OCI-LY1 (cell line): ENCODE data around the gene ENG.
A peak's percentile ranks its signal among the peaks of the same experiment; 100 is the strongest.

ENCODE experiments used
- H2AFZ ChIP-seq: fragments of 200-600 bp; sonication (generic), shearing (Covaris generic); 2 replicates; pipeline ENCODE4 v1.6.0; 2014; ENCODE audit warnings: antibody characterized with exemption, mild to moderate bottlenecking, low read length
- H3F3A ChIP-seq: fragments of 200-600 bp; sonication (generic), shearing (Covaris generic); 2 replicates; pipeline ENCODE4 v1.6.0; 2014; ENCODE audit warnings: mild to moderate bottlenecking, antibody characterized with exemption, low read length, moderate library complexity; ENCODE audit not compliant: insufficient read depth
- H3K27ac ChIP-seq: fragments of 200-600 bp; sonication (generic); 2 replicates; pipeline ENCODE4 v1.5.1; 2014; ENCODE audit warnings: low read length, mixed run types, mild to moderate bottlenecking, low read depth; ENCODE audit not compliant: poor library complexity, severe bottlenecking
- H3K27me3 ChIP-seq: fragments of 200-600 bp; sonication (generic); 2 replicates; pipeline ENCODE4 v1.6.0; 2014; ENCODE audit warnings: antibody characterized with exemption, mild to moderate bottlenecking, low read length, moderate library complexity; ENCODE audit not compliant: insufficient read depth
- H3K36me3 ChIP-seq: fragments of 200-600 bp; sonication (generic); 2 replicates; pipeline ENCODE4 v1.6.1; 2014; ENCODE audit warnings: mild to moderate bottlenecking, antibody characterized with exemption, low read length, moderate library complexity, mixed read lengths; ENCODE audit not compliant: insufficient read depth
- H3K4me1 ChIP-seq: fragments of 200-600 bp; sonication (generic); 2 replicates; pipeline ENCODE4 v1.5.1; 2014; ENCODE audit warnings: mild to moderate bottlenecking, low read length, moderate library complexity; ENCODE audit not compliant: insufficient read depth, severe bottlenecking
- H3K4me2 ChIP-seq: fragments of 200-600 bp; sonication (generic), shearing (Covaris generic); 2 replicates; pipeline ENCODE4 v1.6.1; 2014; ENCODE audit warnings: low read length
- H3K4me3 ChIP-seq: fragments of 200-600 bp; sonication (generic); 2 replicates; pipeline ENCODE4 v1.5.1; 2014; ENCODE audit warnings: low read length, low read depth, mild to moderate bottlenecking, mixed read lengths; ENCODE audit not compliant: poor library complexity, severe bottlenecking
- H3K79me2 ChIP-seq: fragments of 200-600 bp; shearing (Covaris generic); 2 replicates; pipeline ENCODE4 v1.6.1; 2016; ENCODE audit warnings: mixed run types, low read length, mixed read lengths; ENCODE audit not compliant: insufficient read depth
- H3K9ac ChIP-seq: fragments of 200-600 bp; sonication (generic), shearing (Covaris generic); 2 replicates; pipeline ENCODE4 v1.6.1; 2014; ENCODE audit warnings: mild to moderate bottlenecking, low read length, mixed read lengths
- H3K9me2 ChIP-seq: fragments of 200-600 bp; sonication (generic), shearing (Covaris generic); 2 replicates; pipeline ENCODE4 v1.6.1; 2014; ENCODE audit warnings: low read depth, mild to moderate bottlenecking, low read length, mixed read lengths
- H3K9me3 ChIP-seq: fragments of 200-600 bp; shearing (Covaris generic); 2 replicates; pipeline ENCODE4 v1.6.1; 2014; ENCODE audit warnings: low read length, mixed read lengths
- H4K20me1 ChIP-seq: fragments of 200-600 bp; sonication (generic), shearing (Covaris generic); 2 replicates; pipeline ENCODE4 v1.6.0; 2016; ENCODE audit warnings: mild to moderate bottlenecking, low read length; ENCODE audit not compliant: insufficient read depth
- CTCF ChIP-seq: fragments of 200-600 bp; sonication (generic), shearing (Covaris generic); IDR thresholded peaks from 2 replicates; pipeline ENCODE4 v1.5.1; 2017; ENCODE audit warnings: mild to moderate bottlenecking, antibody characterized with exemption, low read length, moderate library complexity, mixed read lengths
- EZH2 ChIP-seq: fragments of 200-600 bp; sonication (generic), shearing (Covaris generic); IDR thresholded peaks from 2 replicates; pipeline ENCODE4 v1.8.0; 2017; ENCODE audit warnings: borderline replicate concordance, mixed run types, mild to moderate bottlenecking, antibody characterized with exemption, low read length, moderate library complexity, mixed read lengths

Gene ENG

DNA sequence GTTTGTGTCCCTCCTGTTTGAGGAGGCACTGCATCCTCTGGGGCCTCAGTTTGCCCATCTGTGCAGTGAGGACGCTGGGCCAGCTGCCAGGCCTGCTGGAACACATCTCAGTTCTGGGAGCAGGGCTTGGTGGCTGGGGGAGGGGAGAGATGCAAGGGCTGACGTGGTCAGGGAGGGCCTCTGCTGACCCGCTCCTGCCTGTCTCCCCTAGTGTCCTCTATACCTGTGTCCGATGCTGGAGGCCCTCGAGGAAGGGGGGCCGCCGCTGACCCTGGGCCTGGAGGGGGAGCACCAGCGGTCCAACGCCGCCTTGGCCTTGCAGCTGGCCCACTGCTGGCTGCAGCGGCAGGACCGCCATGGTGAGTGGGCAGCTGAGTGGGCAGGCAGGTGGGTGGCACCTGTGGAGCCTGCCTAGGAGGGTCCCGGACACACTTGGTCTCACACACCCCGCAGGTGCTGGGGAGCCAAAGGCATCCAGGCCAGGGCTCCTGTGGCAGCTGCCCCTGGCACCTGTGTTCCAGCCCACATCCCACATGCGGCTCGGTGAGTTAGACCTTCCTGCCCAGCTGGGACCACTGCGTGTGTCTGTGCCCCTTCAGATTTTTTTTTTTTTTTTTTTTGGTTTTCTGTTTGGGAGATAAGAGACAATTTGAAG is 46.0 kb downstream of the ENG start:
- H3K36me3 ChIP-seq = peaks cover 67% of the 10 kb centered on the region
- H3K4me3 ChIP-seq = no peak overlapping the region
- H4K20me1 ChIP-seq = no peaks in the 10 kb centered on the region
- TF ChIP-seq EZH2 (no peak), CTCF (no peak)
- H3K27me3 ChIP-seq = no peaks in the 10 kb centered on the region
- peaks cover 10% of the 10 kb centered on the region for H3K4me1 ChIP-seq
- H3K9ac ChIP-seq = no peak overlapping the region
- H3F3A ChIP-seq = no peaks in the 10 kb centered on the region
- no peak overlapping the region for H2AFZ ChIP-seq
- H3K27ac ChIP-seq = peak overlapping the region; percentile 40
- peaks cover 4% of the 10 kb centered on the region; the same call in 1 of the 2 replicates for H3K79me2 ChIP-seq
- H3K9me2 ChIP-seq = no peaks in the 10 kb centered on the region
- H3K4me2 ChIP-seq = no peak overlapping the region
- H3K9me3 ChIP-seq = no peaks in the 10 kb centered on the region

GRCh38 chr9:127806871-127807270 is 47.6 kb downstream of the ENG start:
- Histone ChIP-seq H3K9ac (no peak overlapping the region), H3K9me3 (no peaks in the 10 kb centered on the region), H3K79me2 (peaks cover 8% of the 10 kb centered on the region; the same call in 1 of the 2 replicates), H3K4me1 (peaks cover 18% of the 10 kb centered on the region), H3K27me3 (no peaks in the 10 kb centered on the region), H3K27ac (no peak overlapping the region), H3K4me3 (no peak overlapping the region), H2AFZ (no peak overlapping the region), H4K20me1 (no peaks in the 10 kb centered on the region), H3F3A (no peaks in the 10 kb centered on the region), H3K36me3 (peaks cover 51% of the 10 kb centered on the region), H3K4me2 (no peak overlapping the region), H3K9me2 (no peaks in the 10 kb centered on the region)
- no peak for TF ChIP-seq CTCF

- H3K79me2 ChIP-seq = peaks cover 8% of the 10 kb centered on the region; the same call in 1 of the 2 replicates
- H4K20me1 ChIP-seq = no peaks in the 10 kb centered on the region
- peaks cover 48% of the 10 kb centered on the region for H3K36me3 ChIP-seq
- no peak overlapping the region for H3K27ac ChIP-seq
- no peak overlapping the region for H3K4me2 ChIP-seq
- no peaks in the 10 kb centered on the region for H3K27me3 ChIP-seq
- H3F3A ChIP-seq = no peaks in the 10 kb centered on the region
- H3K9me3 ChIP-seq = no peaks in the 10 kb centered on the region
- no peak overlapping the region for H3K9ac ChIP-seq
- TF ChIP-seq CTCF (peak; percentile 62), EZH2 (no peak)
- no peak overlapping the region for H3K4me3 ChIP-seq
- H3K4me1 ChIP-seq = peaks cover 20% of the 10 kb centered on the region
- no peak overlapping the region for H2AFZ ChIP-seq
- H3K9me2 ChIP-seq = no peaks in the 10 kb centered on the region
Observed at GRCh38 chr9:127805620-127806019, 48.8 kb downstream of the ENG start.
